WERI-Rb-1 (cell line): ENCODE measurements around the gene AHNAK.
"Not testable (repeated sequence)": the region's sequence is repeated elsewhere in the genome, so short reads cannot be mapped to it uniquely, and the experiment has no call there.

Experiments
- DNase-seq: peaks from one replicate; pipeline ENCODE4 v3.0.0-alpha.2; 2020
- H3K27ac ChIP-seq: fragments of 250-450 bp; sonication (Bioruptor Pico); 2 replicates; pipeline ENCODE4 v1.5.1; 2020; ENCODE audit warnings: mild to moderate bottlenecking, moderate library complexity
- H3K27me3 ChIP-seq: fragments of 250-450 bp; sonication (Bioruptor Pico); 2 replicates; pipeline ENCODE4 v1.5.1; 2021; ENCODE audit warnings: mild to moderate bottlenecking, low read depth, moderate library complexity; ENCODE audit not compliant: insufficient read depth, severe bottlenecking
- H3K36me3 ChIP-seq: fragments of 250-450 bp; sonication (Bioruptor Pico); 2 replicates; pipeline ENCODE4 v1.5.1; 2020; ENCODE audit warnings: mild to moderate bottlenecking, moderate library complexity
- H3K4me3 ChIP-seq: 2 replicates; pipeline ENCODE4 v1.5.1; 2011; ENCODE audit warnings: low read depth, mild to moderate bottlenecking, control low read depth, low read length
- H3K9me3 ChIP-seq: fragments of 250-450 bp; sonication (Bioruptor Pico); 2 replicates; pipeline ENCODE4 v1.5.1; 2021; ENCODE audit warnings: mild to moderate bottlenecking, moderate library complexity; ENCODE audit not compliant: severe bottlenecking
- CTCF ChIP-seq: IDR thresholded peaks from 2 replicates; pipeline ENCODE4 v1.5.1; 2011; ENCODE audit warnings: low read depth, mild to moderate bottlenecking, control low read depth, inconsistent platforms, low read length

AHNAK gene

GRCh38 chr11:62567018-62567633, 20.5 kb upstream of the AHNAK start:
- no peak for TF ChIP-seq CTCF
- H3K27me3 ChIP-seq = no peaks in the 10 kb centered on the region
- no peak overlapping the region for H3K4me3 ChIP-seq
- H3K9me3 ChIP-seq = no peaks in the 10 kb centered on the region
- H3K27ac ChIP-seq = no peak overlapping the region
- H3K36me3 ChIP-seq = peaks cover 93% of the 10 kb centered on the region
- DNase-seq = no peak

GRCh38 chr11:62566247-62566646, 19.6 kb upstream of the AHNAK start:
- no peak overlapping the region for H3K27ac ChIP-seq
- peaks cover 86% of the 10 kb centered on the region for H3K36me3 ChIP-seq
- H3K9me3 ChIP-seq = no peaks in the 10 kb centered on the region
- no peaks in the 10 kb centered on the region for H3K27me3 ChIP-seq
- no peak overlapping the region for H3K4me3 ChIP-seq
- DNase-seq = no peak
- TF ChIP-seq CTCF = no peak

- TF ChIP-seq CTCF = no peak
- Histone ChIP-seq H3K27ac (no peak overlapping the region), H3K27me3 (no peaks in the 10 kb centered on the region), H3K36me3 (peaks cover 86% of the 10 kb centered on the region), H3K9me3 (no peaks in the 10 kb centered on the region), H3K4me3 (no peak overlapping the region)
- DNase-seq = no peak
Measured at GRCh38 chr11:62565100-62565802, 18.6 kb upstream of the AHNAK start.

GRCh38 chr11:62561677-62562230, 15.1 kb upstream of the AHNAK start:
- H3K27ac ChIP-seq, H3K27me3 ChIP-seq, H3K4me3 ChIP-seq, DNase-seq, H3K9me3 ChIP-seq: not testable (repeated sequence)
- peaks cover 89% of the 10 kb centered on the region for H3K36me3 ChIP-seq

- Histone ChIP-seq H3K27ac (no peak overlapping the region), H3K9me3 (no peaks in the 10 kb centered on the region), H3K36me3 (peaks cover 86% of the 10 kb centered on the region), H3K27me3 (no peaks in the 10 kb centered on the region), H3K4me3 (no peak overlapping the region)
- peak; percentile 76 for DNase-seq
- TF ChIP-seq CTCF = peak; percentile 84
Measured at GRCh38 chr11:62560566-62561103, 14.0 kb upstream of the AHNAK start.

GRCh38 chr11:62559626-62560025, 13.0 kb upstream of the AHNAK start:
- not testable (repeated sequence) for H3K27ac ChIP-seq, DNase-seq, H3K4me3 ChIP-seq, H3K27me3 ChIP-seq, H3K9me3 ChIP-seq
- peaks cover 76% of the 10 kb centered on the region for H3K36me3 ChIP-seq
